CD4-positive, alpha-beta T cell treated with Interleukin-6 for 4 hours (primary cell): ENCODE data around the gene ANKRD13C.
"Not testable (repeated sequence)": the region's sequence is repeated elsewhere in the genome, so short reads cannot be mapped to it uniquely, and the experiment has no call there.

Source experiments
- DNase-seq: peaks from one replicate; pipeline ENCODE4 v3.0.0-alpha.2; 2020; ENCODE audit warnings: mixed read lengths

ANKRD13C gene

GRCh38 chr1:70358921-70359564 is 4.5 kb upstream of the ANKRD13C start:
- no peak for DNase-seq

GRCh38 chr1:70355920-70356319 is 1.4 kb upstream of the ANKRD13C start:
- no peak for DNase-seq

GRCh38 chr1:70355111-70355407 is 537 bp upstream of the ANKRD13C start:
- DNase-seq: no peak

- DNase-seq: no peak
Measured at GRCh38 chr1:70353601-70354331, 756 bp downstream of the ANKRD13C start.

- no peak for DNase-seq
Measured at GRCh38 chr1:70353044-70353443, 1.5 kb downstream of the ANKRD13C start.

- not testable (repeated sequence) for DNase-seq
Measured at GRCh38 chr1:70349799-70350198, 4.7 kb downstream of the ANKRD13C start.

GRCh38 chr1:70348399-70349165 is 5.9 kb downstream of the ANKRD13C start:
- DNase-seq: no peak

- DNase-seq: not testable (repeated sequence)
Measured at GRCh38 chr1:70339644-70340043, 14.9 kb downstream of the ANKRD13C start.

- no peak for DNase-seq
Measured at GRCh38 chr1:70336050-70336449, 18.5 kb downstream of the ANKRD13C start.

- no peak for DNase-seq
Measured at GRCh38 chr1:70334436-70334835, 20.1 kb downstream of the ANKRD13C start.

GRCh38 chr1:70333245-70333644 is 21.3 kb downstream of the ANKRD13C start:
- no peak for DNase-seq

GRCh38 chr1:70331962-70332361 is 22.6 kb downstream of the ANKRD13C start:
- DNase-seq: no peak

GRCh38 chr1:70327306-70328076 is 27.0 kb downstream of the ANKRD13C start:
- DNase-seq: no peak

- no peak for DNase-seq
Measured at GRCh38 chr1:70324683-70325082, 29.8 kb downstream of the ANKRD13C start.

- no peak for DNase-seq
Measured at GRCh38 chr1:70319750-70320149, 34.8 kb downstream of the ANKRD13C start.

GRCh38 chr1:70318191-70318590 is 36.3 kb downstream of the ANKRD13C start:
- no peak for DNase-seq

GRCh38 chr1:70317087-70317486 is 37.4 kb downstream of the ANKRD13C start:
- no peak for DNase-seq

GRCh38 chr1:70315782-70316181 is 38.7 kb downstream of the ANKRD13C start:
- no peak for DNase-seq

GRCh38 chr1:70314706-70315304 is 39.7 kb downstream of the ANKRD13C start:
- no peak for DNase-seq

GRCh38 chr1:70311369-70311768 is 43.2 kb downstream of the ANKRD13C start:
- no peak for DNase-seq

GRCh38 chr1:70299472-70299871 is 55.0 kb downstream of the ANKRD13C start:
- DNase-seq: no peak

- DNase-seq: no peak
Measured at GRCh38 chr1:70295749-70296148, 58.8 kb downstream of the ANKRD13C start.
